Right atrium auricular region (tissue), 2 donors: ENCODE results near the gene ATMIN. TPM values are rescaled to one million over a fixed set of nuclear protein-coding genes. Genes with fewer than 3 reads are reported as not detected.

ENCODE experiments used
- DNase-seq: peaks from one replicate; pipeline ENCODE4 v3.0.0-alpha.2; 2019; ENCODE audit warnings: low spot score
- H3K27ac ChIP-seq, 2 donors: fragments of 200-600 bp; sonication (generic); 1 replicate in 1 of 2; 2 replicates in 1 of 2; pipeline ENCODE4 v1.5.1; 2016 to 2019
- H3K27me3 ChIP-seq, 2 donors: fragments of 200-600 bp; sonication (generic); one replicate each; pipeline versions ENCODE4 v1.5.1 to v1.6.0; 2017 to 2019
- H3K36me3 ChIP-seq: fragments of 200-600 bp; sonication (generic); one replicate; pipeline ENCODE4 v1.5.1; 2016
- H3K4me1 ChIP-seq, 2 donors: fragments of 200-600 bp; sonication (generic); one replicate each; pipeline versions ENCODE4 v1.5.1 to v1.6.0; 2017 to 2019
- H3K4me3 ChIP-seq, 2 donors: fragments of 200-600 bp; sonication (generic); 1 replicate in 1 of 2; 2 replicates in 1 of 2; pipeline ENCODE4 v1.5.1; 2017 to 2019; ENCODE audit warnings: mild to moderate bottlenecking in 1 of 2, moderate library complexity in 1 of 2
- H3K9me3 ChIP-seq, 2 donors: fragments of 200-600 bp; sonication (generic); one replicate each; pipeline ENCODE4 v1.5.1; 2019
- CTCF ChIP-seq, 2 donors: fragments of 200-600 bp; sonication (generic); IDR thresholded peaks; one replicate each; pipeline ENCODE4 v1.5.1; 2019; ENCODE audit warnings: antibody characterized with exemption in 2 of 2
- total RNA-seq, 2 donors: library from RNA; depleted of rRNA; stranded (reverse); fragments of >200 nt; gene quantifications; one replicate each; pipeline ENCODE4 v1.1.0, GENCODE V29; 2016

ATMIN gene
- total RNA-seq, 2 donors from 2014 or later: 20.5 to 25.6 TPM

- Histone ChIP-seq H3K36me3 (no peaks in the 10 kb centered on the region), H3K27me3 (no peaks in the 10 kb centered on the region), H3K9me3 (no peaks in the 10 kb centered on the region), H3K27ac (no peak overlapping the region), H3K4me1 (peaks cover 0 to 34% of the 10 kb centered on the region in 2 donors), H3K4me3 (no peak overlapping the region)
- no peak for DNase-seq
- TF ChIP-seq CTCF (IDR thresholded peaks at IDR 0.05): no peak
Measured at GRCh38 chr16:81001330-81001729, 34.3 kb upstream of the ATMIN start.

- Histone ChIP-seq H3K9me3 (no peaks in the 10 kb centered on the region), H3K4me1 (peaks cover 0 to 27% of the 10 kb centered on the region in 2 donors), H3K36me3 (no peaks in the 10 kb centered on the region), H3K27ac (peak overlapping the region; percentile 66 to 100), H3K4me3 (no peak overlapping the region), H3K27me3 (no peaks in the 10 kb centered on the region)
- TF ChIP-seq CTCF (IDR thresholded peaks at IDR 0.05): no peak
- DNase-seq: no peak
Measured at GRCh38 chr16:81003064-81003463, 32.6 kb upstream of the ATMIN start.

GRCh38 chr16:81003610-81004460 lies 31.8 kb upstream of the ATMIN start:
- Histone ChIP-seq H3K27me3 (no peaks in the 10 kb centered on the region), H3K4me1 (peaks cover 0 to 30% of the 10 kb centered on the region in 2 donors), H3K9me3 (no peaks in the 10 kb centered on the region), H3K36me3 (no peaks in the 10 kb centered on the region), H3K27ac (peak overlapping the region; percentile 66 to 100), H3K4me3 (peak overlapping the region in 1 of 2 donors; percentile 79)
- TF ChIP-seq CTCF (IDR thresholded peaks at IDR 0.05): no peak
- no peak for DNase-seq

- peak overlapping the region; percentile 98 to 100 for H3K27ac ChIP-seq
Measured at GRCh38 chr16:81004646-81005353, 30.8 kb upstream of the ATMIN start.

GRCh38 chr16:81005610-81006161 lies 30.0 kb upstream of the ATMIN start:
- H3K9me3 ChIP-seq: no peaks in the 10 kb centered on the region
- TF ChIP-seq CTCF (IDR thresholded peaks at IDR 0.05): no peak
- peak overlapping the region; percentile 79 to 95 for H3K4me3 ChIP-seq

More at GRCh38 chr16:81004646-81005353, 30.8 kb upstream of the ATMIN start:
- Histone ChIP-seq H3K4me1 (peaks cover 0 to 30% of the 10 kb centered on the region in 2 donors), H3K27me3 (no peaks in the 10 kb centered on the region), H3K4me3 (peak overlapping the region; percentile 79 to 95), H3K9me3 (no peaks in the 10 kb centered on the region), H3K36me3 (no peaks in the 10 kb centered on the region)
- TF ChIP-seq CTCF (IDR thresholded peaks at IDR 0.05): peak; percentile 62 to 71
- DNase-seq: no peak

More at GRCh38 chr16:81005610-81006161, 30.0 kb upstream of the ATMIN start:
- H3K36me3 ChIP-seq: no peaks in the 10 kb centered on the region
- no peaks in the 10 kb centered on the region for H3K27me3 ChIP-seq
- peak overlapping the region; percentile 98 to 100 for H3K27ac ChIP-seq
- peaks cover 0 to 30% of the 10 kb centered on the region in 2 donors for H3K4me1 ChIP-seq
- no peak for DNase-seq
